K562 (cell line): ENCODE data around the gene RAD17. TPM values are rescaled to one million over a fixed set of nuclear protein-coding genes. Genes with fewer than 3 reads are reported as not detected.

Experiments used
- ATF7 ChIP-seq: fragments of 450-650 bp; IDR thresholded peaks from 2 replicates; pipeline ENCODE4 v1.7.1; 2014; ENCODE audit warnings: mild to moderate bottlenecking, moderate library complexity
- CTBP1 ChIP-seq: fragments of 450-650 bp; IDR thresholded peaks from 2 replicates; pipeline ENCODE4 v1.6.1; 2016; ENCODE audit warnings: borderline replicate concordance
- DIDO1 ChIP-seq: fragments of 450-650 bp; IDR thresholded peaks from 2 replicates; pipeline ENCODE4 v1.6.1; 2016; ENCODE audit warnings: low read depth, missing biosample characterization, missing genetic modification characterization
- ESRRA ChIP-seq: fragments of 450-650 bp; IDR thresholded peaks from 2 replicates; pipeline ENCODE4 v1.6.1; 2014; ENCODE audit warnings: low read depth, mild to moderate bottlenecking, moderate library complexity, borderline replicate concordance
- FOXP1 ChIP-seq: sonication (generic); formaldehyde crosslinking; IDR thresholded peaks from 2 replicates; pipeline ENCODE4 v1.8.0; 2022; ENCODE audit warnings: mild to moderate bottlenecking, missing genetic modification reagents
- GABPB1 ChIP-seq: sonication (generic); formaldehyde crosslinking; IDR thresholded peaks from 2 replicates; pipeline ENCODE4 v1.8.0; 2022; ENCODE audit warnings: mild to moderate bottlenecking, missing genetic modification reagents
- NFIC ChIP-seq: fragments of 450-650 bp; IDR thresholded peaks from 2 replicates; pipeline ENCODE4 v1.6.1; 2017; ENCODE audit warnings: mild to moderate bottlenecking, inconsistent platforms
- NKRF ChIP-seq: fragments of 450-650 bp; IDR thresholded peaks from 2 replicates; pipeline ENCODE4 v1.6.1; 2016; ENCODE audit warnings: borderline replicate concordance
- PHF8 ChIP-seq: fragments of 200-600 bp; sonication (generic); IDR thresholded peaks from 2 replicates; pipeline ENCODE4 v1.6.1; 2012; ENCODE audit warnings: mixed run types, mild to moderate bottlenecking, inconsistent platforms, low read length, moderate library complexity, borderline replicate concordance
- POLR2AphosphoS5 ChIP-seq: IDR thresholded peaks from 2 replicates; pipeline ENCODE4 v1.6.1; 2011; ENCODE audit warnings: mild to moderate bottlenecking, low read depth, low read length, moderate library complexity; ENCODE audit not compliant: control insufficient read depth, insufficient read depth
- RBM22 ChIP-seq: fragments of 200-400 bp; formaldehyde crosslinking; IDR thresholded peaks from 2 replicates; pipeline ENCODE4 v1.6.1; 2018; ENCODE audit warnings: low read length, low read depth; ENCODE audit not compliant: poor library complexity, severe bottlenecking
- SPI1 ChIP-seq: IDR thresholded peaks from 2 replicates; pipeline ENCODE4 v1.6.1; 2011; ENCODE audit warnings: low read depth, low read length, control low read depth, borderline replicate concordance
- SRF ChIP-seq, 2 experiments: fragments of 250-450, 450-650 bp in 1 of 2; sonication (Bioruptor Pico) in 1 of 2; sonication (generic) in 1 of 2; formaldehyde crosslinking; IDR thresholded peaks; 2 replicates each; pipeline versions ENCODE4 v1.5.0 to v1.5.1; 2020 to 2022; ENCODE audit warnings: mild to moderate bottlenecking in 1 of 2, missing genetic modification reagents in 1 of 2
- TBP ChIP-seq: optimal IDR thresholded peaks from 2 replicates; pipeline ENCODE3; 2011; ENCODE audit warnings: low read depth, low read length, improper control_type of control experiment
- YY1 ChIP-seq, 3 experiments: IDR thresholded peaks; 2 replicates each; pipeline ENCODE4 v1.6.1; 2011; ENCODE audit warnings: low read length in 2 of 3, mild to moderate bottlenecking in 2 of 3, moderate library complexity in 2 of 3, borderline replicate concordance in 1 of 3, control low read depth in 1 of 3, low read depth in 1 of 3; ENCODE audit not compliant: insufficient read depth in 3 of 3, insufficient replicate concordance in 2 of 3, control insufficient read depth in 1 of 3, insufficient read length in 1 of 3; ENCODE audit errors: extremely low read depth in 1 of 3
- ZBTB12 ChIP-seq: fragments of 250-450 bp; sonication (Bioruptor Pico); IDR thresholded peaks from 2 replicates; pipeline ENCODE4 v1.4.0; 2020
- ZNF408 ChIP-seq: fragments of 250-450 bp; sonication (Bioruptor Pico); IDR thresholded peaks from 2 replicates; pipeline ENCODE4 v1.4.0; 2020; ENCODE audit warnings: low read depth, mild to moderate bottlenecking, moderate library complexity
- ZNF79 ChIP-seq: fragments of 250-450 bp; sonication (Bioruptor Pico); IDR thresholded peaks from 2 replicates; pipeline ENCODE4 v1.4.0; 2020; ENCODE audit warnings: low read depth, mild to moderate bottlenecking, moderate library complexity
- polyA plus RNA-seq, 8 experiments: library from polyadenylated mRNA; depleted of rRNA in 4 of 8; stranded (reverse) in 5 of 8; unstranded in 3 of 8; fragments of >200 nt; fragmentation: Nextera tagmentation in 2 of 8; fragmentation: Illumina TruSeq in 1 of 8; extraction: Ambion mirVana in 2 of 8; extraction: Trizol in 1 of 8; gene quantifications; 2 replicates each; pipeline versions ENCODE4 v1.2.1 to v1.2.3, GENCODE V29; 2011 to 2014; ENCODE audit warnings: inconsistent platforms in 1 of 8, missing spikeins in 1 of 8
- total RNA-seq, 7 experiments: library from RNA; depleted of rRNA in 6 of 7; stranded (reverse); fragments of >200 nt in 6 of 7; fragmentation: Illumina TruSeq in 2 of 7; extraction: Trizol in 2 of 7; gene quantifications; 2 replicates each; pipeline versions ENCODE4 v1.2.1 to v1.2.3, GENCODE V29; 2011 to 2021; ENCODE audit warnings: low replicate concordance in 1 of 7
- TF ChIP-seq, protein P1 (sequence below): fragments of 450-650 bp; formaldehyde crosslinking; IDR thresholded peaks from 2 replicates; pipeline ENCODE4 v1.4.0; 2022; ENCODE audit warnings: missing genetic modification characterization

RAD17 gene
- total and polyA plus RNA-seq, 9 of the 15 experiments (the other 6 are each of a cell fraction or from before 2014, with no cell fraction given), result 21.1 to 50.1 (median 40.1) TPM

DNA sequence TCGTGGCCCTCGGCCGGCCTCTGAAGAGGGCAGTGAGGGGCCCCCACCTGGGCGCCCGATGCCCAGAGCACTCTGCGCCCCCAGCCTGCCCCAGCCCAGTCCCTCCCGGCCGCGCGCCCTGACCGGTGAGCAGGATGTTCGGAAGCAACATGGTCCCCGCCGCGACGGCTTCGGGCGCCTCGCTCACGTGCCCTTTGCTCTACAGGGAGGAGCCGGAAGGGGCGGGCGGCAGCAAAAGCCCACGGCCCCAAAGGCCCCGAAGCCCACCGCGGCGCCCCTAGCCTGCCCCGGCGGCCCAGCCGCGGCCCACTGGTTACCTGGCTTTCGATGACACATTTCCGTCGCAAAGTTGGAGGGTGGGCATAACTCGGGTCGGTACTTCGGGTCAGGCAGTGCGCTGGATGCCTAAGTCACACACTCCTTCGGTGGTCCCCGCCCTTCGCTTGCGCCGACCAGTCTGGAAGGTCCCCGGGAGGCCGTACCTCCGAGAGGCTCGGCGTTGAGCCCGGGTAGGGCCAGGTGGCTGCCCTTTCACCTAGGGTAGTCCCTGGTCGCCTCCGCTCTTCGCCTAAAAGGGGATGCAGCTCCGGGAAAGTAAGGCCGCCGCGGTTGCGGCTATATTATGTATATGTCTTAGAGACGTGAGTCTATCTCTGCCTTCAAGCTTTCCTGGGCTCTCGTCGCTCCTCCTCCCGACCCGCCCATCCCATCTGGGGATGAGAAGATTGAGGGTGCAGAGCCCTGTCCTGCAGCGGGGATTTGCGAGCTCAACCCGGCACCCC lies at the start of gene RAD17, which contains the start of the genes AK6 and TAF9 (continued):
- peak; percentile 93 for TF ChIP-seq GABPB1 (CRISPR knock-in tag)
- TF ChIP-seq FOXP1 (CRISPR knock-in tag), result peak; percentile 82; the same call in 1 of the 2 replicates
- TF ChIP-seq SRF (CRISPR knock-in tag; IDR thresholded peaks at IDR 0.05), result no peak
- TF ChIP-seq ZBTB12 (CRISPR knock-in tag), result peak; percentile 64
- peak; percentile 62 for TF ChIP-seq POLR2AphosphoS5
- TF ChIP-seq, protein P1, sequence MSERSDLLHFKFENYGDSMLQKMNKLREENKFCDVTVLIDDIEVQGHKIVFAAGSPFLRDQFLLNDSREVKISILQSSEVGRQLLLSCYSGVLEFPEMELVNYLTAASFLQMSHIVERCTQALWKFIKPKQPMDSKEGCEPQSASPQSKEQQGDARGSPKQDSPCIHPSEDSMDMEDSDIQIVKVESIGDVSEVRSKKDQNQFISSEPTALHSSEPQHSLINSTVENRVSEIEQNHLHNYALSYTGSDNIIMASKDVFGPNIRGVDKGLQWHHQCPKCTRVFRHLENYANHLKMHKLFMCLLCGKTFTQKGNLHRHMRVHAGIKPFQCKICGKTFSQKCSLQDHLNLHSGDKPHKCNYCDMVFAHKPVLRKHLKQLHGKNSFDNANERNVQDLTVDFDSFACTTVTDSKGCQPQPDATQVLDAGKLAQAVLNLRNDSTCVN (CRISPR knock-in tag), result 0 out of 2 replicates have a peak, but pooled peaks have one; percentile 54
- peak; percentile 89 for TF ChIP-seq DIDO1 (tag)
- TF ChIP-seq ZNF79 (CRISPR knock-in tag), result no peak
- TF ChIP-seq NKRF, result peak; percentile 77; the same call in 1 of the 2 replicates
- peak; percentile 90; the same call in 1 of the 2 replicates for TF ChIP-seq PHF8
- TF ChIP-seq ZNF408 (CRISPR knock-in tag), result no peak
- peak; percentile 36; the same call in 1 of the 2 replicates for TF ChIP-seq ESRRA
- peak; percentile 94 for TF ChIP-seq RBM22
- TF ChIP-seq CTBP1, result peak; percentile 82
- no peak for TF ChIP-seq SPI1
- TF ChIP-seq NFIC, result peak; percentile 18; the same call in 1 of the 2 replicates
- peak; percentile 89 for TF ChIP-seq TBP
- peak; percentile 82 for TF ChIP-seq ATF7
- peak; percentile 44 to 91 (median 84) for TF ChIP-seq YY1 (IDR thresholded peaks at IDR 0.05; ENCODE audit: borderline replicate concordance in 1 of 3, control insufficient read depth in 1 of 3, extremely low read depth in 1 of 3, insufficient read depth in 3 of 3, insufficient read length in 1 of 3, insufficient replicate concordance in 2 of 3, low read depth in 1 of 3, low read length in 2 of 3)
